CD4-positive, alpha-beta T cell treated with Interleukin-12 subunit alpha and Interleukin-12 subunit beta, for 1 hour (primary cell): ENCODE data around the gene ADCY2.
"Not testable (repeated sequence)": the region's sequence is repeated elsewhere in the genome, so short reads cannot be mapped to it uniquely, and the experiment has no call there.

Source experiments
- DNase-seq: peaks from one replicate; pipeline ENCODE4 v3.0.0-alpha.2; 2020

Gene ADCY2

GRCh38 chr5:7396713-7397454 lies 946 bp downstream of the ADCY2 start:
- DNase-seq = no peak

GRCh38 chr5:7397937-7398336 lies 2.0 kb downstream of the ADCY2 start:
- no peak for DNase-seq

- DNase-seq = no peak
Measured at GRCh38 chr5:7398596-7399280, 2.8 kb downstream of the ADCY2 start.

- no peak for DNase-seq
Measured at GRCh38 chr5:7405277-7405676, 9.3 kb downstream of the ADCY2 start.

- DNase-seq = no peak
Measured at GRCh38 chr5:7410936-7411511, 15.1 kb downstream of the ADCY2 start.

GRCh38 chr5:7412409-7412808 lies 16.5 kb downstream of the ADCY2 start:
- no peak for DNase-seq

- DNase-seq = no peak
Measured at GRCh38 chr5:7415123-7415522, 19.2 kb downstream of the ADCY2 start.

- DNase-seq = no peak
Measured at GRCh38 chr5:7415587-7416535, 19.9 kb downstream of the ADCY2 start.

GRCh38 chr5:7418276-7418675 lies 22.3 kb downstream of the ADCY2 start:
- DNase-seq = no peak

GRCh38 chr5:7419367-7419766 lies 23.4 kb downstream of the ADCY2 start:
- no peak for DNase-seq

DNA sequence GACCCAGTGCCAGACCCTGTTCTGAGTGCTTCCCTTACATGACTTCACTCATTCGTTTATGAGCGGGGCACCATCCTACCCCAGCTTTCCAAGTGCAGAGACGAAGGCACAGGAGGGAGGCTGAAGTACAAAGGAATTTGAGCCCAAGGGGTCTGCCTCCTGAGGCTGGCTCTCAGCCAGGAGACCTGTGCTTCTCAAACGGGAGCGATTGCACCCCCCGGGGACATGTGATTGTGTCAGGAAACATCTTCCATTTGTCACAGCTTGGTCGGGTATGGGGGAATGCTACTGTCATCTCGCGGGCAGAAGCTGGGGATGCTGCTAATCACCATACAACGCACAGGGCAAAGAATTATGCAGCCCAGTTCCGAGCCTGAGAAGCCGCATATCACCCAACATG lies 23.9 kb downstream of the ADCY2 start:
- no peak for DNase-seq

- no peak for DNase-seq
Measured at GRCh38 chr5:7420510-7421280, 24.8 kb downstream of the ADCY2 start.

GRCh38 chr5:7422316-7423106 lies 26.6 kb downstream of the ADCY2 start:
- DNase-seq = no peak

DNA sequence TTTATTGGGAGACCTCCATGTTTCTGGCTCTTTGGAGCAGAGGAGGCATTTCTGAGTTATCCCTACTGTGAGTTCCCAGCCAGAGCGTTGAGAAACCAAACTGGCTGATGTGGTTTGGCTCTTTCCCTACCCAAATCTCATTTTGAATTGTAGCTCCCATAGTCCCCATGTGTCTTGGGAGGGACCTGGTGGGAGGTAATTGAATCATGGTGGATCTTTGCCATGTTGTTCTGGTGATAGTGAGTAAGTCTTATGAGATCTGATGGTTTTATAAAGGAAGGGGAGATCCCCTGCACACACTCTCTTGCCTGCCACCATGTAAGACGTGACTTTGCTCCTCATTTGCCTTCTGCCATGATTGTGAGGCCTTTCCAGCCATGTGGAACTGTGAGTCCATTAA lies 27.3 kb downstream of the ADCY2 start:
- not testable (repeated sequence) for DNase-seq

- no peak for DNase-seq
Measured at GRCh38 chr5:7425830-7426229, 29.9 kb downstream of the ADCY2 start.

DNA sequence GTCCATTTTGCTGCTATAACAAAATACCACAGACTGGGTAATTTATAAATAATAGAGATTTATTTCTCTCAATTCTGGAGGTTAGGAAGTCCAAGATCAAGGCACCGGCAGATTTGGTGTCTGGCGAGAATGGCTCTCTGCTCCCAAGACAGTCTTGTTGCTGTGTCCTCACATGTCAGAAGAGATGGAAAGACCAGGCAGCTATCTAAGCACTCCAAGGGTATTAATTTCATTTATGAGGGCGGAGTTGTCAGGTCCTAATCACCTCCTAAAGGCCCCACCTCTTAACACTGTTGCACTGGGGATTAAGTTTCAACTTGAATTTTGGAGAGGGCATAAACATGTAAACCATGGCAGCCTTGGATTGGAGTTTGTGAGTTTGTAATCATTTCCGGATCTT lies 30.3 kb downstream of the ADCY2 start:
- DNase-seq = no peak

DNA sequence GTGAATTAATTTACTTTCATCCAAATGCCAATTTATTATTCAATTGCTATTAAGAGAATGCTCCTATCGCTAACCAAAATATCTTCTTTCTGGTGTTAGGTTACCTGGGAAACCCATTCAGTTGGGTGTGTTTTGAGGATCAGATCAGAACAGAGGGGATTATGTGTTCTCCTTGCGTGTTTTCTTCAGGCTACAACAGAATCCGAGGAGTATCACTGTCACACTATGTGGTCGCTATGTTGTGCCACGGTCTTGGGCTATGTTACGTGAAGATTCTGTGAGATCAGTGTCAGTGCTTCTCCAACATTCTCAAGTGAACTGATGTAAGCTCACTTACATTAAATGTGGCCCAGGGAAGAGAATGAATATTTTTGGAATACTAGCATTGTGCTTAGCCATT lies 39.0 kb downstream of the ADCY2 start:
- no peak for DNase-seq

DNA sequence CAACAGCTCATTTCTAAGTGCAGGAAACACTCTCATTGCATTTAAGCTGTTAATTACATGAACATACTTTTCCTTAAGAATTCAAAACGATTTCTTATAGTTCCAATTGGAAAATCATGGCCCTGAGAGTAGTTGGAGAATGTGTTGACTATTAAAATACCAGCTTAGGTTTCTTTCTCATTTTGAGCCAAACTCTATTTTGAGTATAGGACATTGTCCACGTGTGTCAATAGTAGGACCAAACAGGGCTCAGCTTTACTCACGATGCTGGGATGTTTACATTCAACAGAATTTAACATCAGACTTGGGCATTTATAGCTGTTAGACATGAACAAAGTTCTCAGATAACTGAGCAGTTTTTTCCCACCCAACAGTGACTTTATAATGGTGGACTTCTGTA lies 39.6 kb downstream of the ADCY2 start:
- DNase-seq = no peak

GRCh38 chr5:7436521-7436920 lies 40.6 kb downstream of the ADCY2 start:
- no peak for DNase-seq

GRCh38 chr5:7437836-7438235 lies 41.9 kb downstream of the ADCY2 start:
- no peak for DNase-seq

DNA sequence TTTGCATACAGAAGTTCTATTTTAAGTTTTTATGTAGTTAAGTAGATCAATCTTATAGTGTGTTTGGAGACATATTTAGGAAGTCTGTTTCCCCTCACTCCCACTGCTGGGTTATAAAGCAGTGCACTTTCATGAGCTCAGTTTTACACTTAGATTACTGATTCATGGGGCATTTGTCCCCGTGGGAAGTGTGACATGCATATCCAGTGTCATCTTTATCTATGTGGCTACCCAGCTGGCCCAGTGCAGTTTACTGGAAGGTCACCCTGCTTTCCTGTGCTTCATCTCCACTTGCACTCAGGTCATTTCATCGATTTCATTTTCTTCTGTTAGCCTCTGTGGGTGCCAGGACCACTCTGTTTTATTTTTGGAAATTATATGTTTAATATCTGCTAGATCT lies 49.1 kb downstream of the ADCY2 start:
- DNase-seq = no peak

- DNase-seq = no peak
Measured at GRCh38 chr5:7445831-7446230, 49.9 kb downstream of the ADCY2 start.
